Fibroblast of lung (primary cell): ENCODE measurements around the gene PATJ. TPM values are rescaled to one million over a fixed set of nuclear protein-coding genes. Genes with fewer than 3 reads are reported as not detected.

ENCODE experiments used
- DNase-seq, 2 donors: peaks; one replicate each; pipeline versions ENCODE4 v3.0.0 to v3.0.0-alpha.2; 2010; ENCODE audit warnings: low read depth in 2 of 2
- H2AFZ ChIP-seq: 2 replicates; pipeline ENCODE4 v1.5.1; 2012; ENCODE audit warnings: low read length, control low read depth, inconsistent platforms
- H3K27ac ChIP-seq: 2 replicates; pipeline ENCODE4 v1.5.1; 2011; ENCODE audit warnings: low read length, control low read depth; ENCODE audit not compliant: insufficient read depth
- H3K27me3 ChIP-seq: 2 replicates; pipeline ENCODE4 v1.5.1; 2011; ENCODE audit warnings: mild to moderate bottlenecking, low read length; ENCODE audit not compliant: control insufficient read depth, insufficient read depth
- H3K36me3 ChIP-seq: 2 replicates; pipeline ENCODE4 v1.5.1; 2011; ENCODE audit warnings: low read length; ENCODE audit not compliant: control insufficient read depth, insufficient read depth
- H3K4me1 ChIP-seq: 2 replicates; pipeline ENCODE4 v1.5.1; 2011; ENCODE audit warnings: low read length; ENCODE audit not compliant: control insufficient read depth, insufficient read depth; ENCODE audit errors: extremely low read depth
- H3K4me2 ChIP-seq: 2 replicates; pipeline ENCODE4 v1.5.1; 2011; ENCODE audit warnings: low read length, control low read depth; ENCODE audit not compliant: insufficient read depth; ENCODE audit errors: extremely low read depth
- H3K4me3 ChIP-seq, 4 experiments: fragments of 200-600 bp in 1 of 4; sonication (generic) in 1 of 4; replicated peaks in 1 of 4; 2 replicates each; pipeline ENCODE4 v1.5.1; 2011 to 2016; ENCODE audit warnings: low read length in 4 of 4, low read depth in 3 of 4, mild to moderate bottlenecking in 3 of 4, control low read depth in 2 of 4, inconsistent platforms in 1 of 4, mixed read lengths in 1 of 4; ENCODE audit not compliant: insufficient read depth in 1 of 4; ENCODE audit errors: control extremely low read depth in 1 of 4
- H3K79me2 ChIP-seq: 2 replicates; pipeline ENCODE4 v1.5.1; 2012; ENCODE audit warnings: mild to moderate bottlenecking, low read length, inconsistent platforms; ENCODE audit not compliant: control insufficient read depth, insufficient read depth
- H3K9ac ChIP-seq: 2 replicates; pipeline ENCODE4 v1.5.1; 2011; ENCODE audit warnings: mild to moderate bottlenecking, low read length, control low read depth; ENCODE audit not compliant: insufficient read depth
- H3K9me3 ChIP-seq: 2 replicates; pipeline ENCODE4 v1.5.1; 2012; ENCODE audit warnings: low read depth, low read length; ENCODE audit not compliant: control insufficient read depth, insufficient read depth
- H4K20me1 ChIP-seq: 2 replicates; pipeline ENCODE4 v1.5.1; 2011; ENCODE audit warnings: low read length; ENCODE audit not compliant: control insufficient read depth, insufficient read depth; ENCODE audit errors: extremely low read depth
- EZH2 ChIP-seq: IDR thresholded peaks from 2 replicates; pipeline ENCODE4 v1.5.1; 2012; ENCODE audit warnings: low read length, control low read depth, mild to moderate bottlenecking; ENCODE audit errors: missing control alignments
- polyA plus RNA-seq, 2 donors: library from polyadenylated mRNA; depleted of rRNA in 1 of 2; stranded (reverse) in 1 of 2; unstranded in 1 of 2; fragments of >200 nt; gene quantifications; 2 replicates each; pipeline ENCODE4 v1.2.1, GENCODE V29; 2011 to 2012; ENCODE audit warnings: missing spikeins in 1 of 2
- total RNA-seq: library from RNA; depleted of rRNA; stranded (reverse); fragments of >200 nt; gene quantifications from 2 replicates; pipeline ENCODE4 v1.2.1, GENCODE V29; 2014
- TF ChIP-seq, protein P1 (sequence below), 2 donors: IDR thresholded peaks in 1 of 2; conservative IDR thresholded peaks in 1 of 2; 1 replicate in 1 of 2; 2 replicates in 1 of 2; pipeline ENCODE4 v1.5.1; 2011 to 2012; ENCODE audit warnings: low read length in 2 of 2, control low read depth in 1 of 2, inconsistent platforms in 1 of 2, low read depth in 1 of 2, mild to moderate bottlenecking in 1 of 2

PATJ gene
- total and polyA plus RNA-seq, 2 donors (not counting 1 experiment from before 2014, with no cell fraction given): 2.5 to 12.4 TPM

DNA sequence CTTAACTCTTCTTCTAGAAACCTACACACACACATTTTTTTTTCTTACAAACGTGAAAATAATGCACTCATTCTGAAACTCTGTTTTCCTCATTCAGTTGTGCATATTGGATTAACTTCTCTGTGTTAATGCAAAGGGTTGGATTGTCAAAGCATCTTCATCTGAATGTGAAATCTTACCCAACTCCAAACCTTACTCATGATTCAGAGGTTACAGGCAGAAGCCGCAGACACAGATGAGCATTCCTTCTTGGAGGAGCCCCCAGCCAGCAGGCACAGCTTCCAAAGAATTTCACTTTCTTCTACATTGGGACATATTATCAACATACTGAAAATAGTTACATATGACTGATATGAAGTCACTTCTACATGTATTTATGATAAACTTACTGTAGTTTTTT lies 15.7 kb downstream of the PATJ start:
- Histone ChIP-seq H3K79me2 (no peaks in the 10 kb centered on the region), H3K36me3 (no peaks in the 10 kb centered on the region), H4K20me1 (no peaks in the 10 kb centered on the region), H3K27me3 (no peaks in the 10 kb centered on the region), H2AFZ (no peak overlapping the region), H3K4me3 (no peak overlapping the region), H3K9ac (no peak overlapping the region), H3K4me2 (no peak overlapping the region), H3K9me3 (no peaks in the 10 kb centered on the region), H3K4me1 (no peaks in the 10 kb centered on the region), H3K27ac (no peak overlapping the region)
- TF ChIP-seq, protein P1, sequence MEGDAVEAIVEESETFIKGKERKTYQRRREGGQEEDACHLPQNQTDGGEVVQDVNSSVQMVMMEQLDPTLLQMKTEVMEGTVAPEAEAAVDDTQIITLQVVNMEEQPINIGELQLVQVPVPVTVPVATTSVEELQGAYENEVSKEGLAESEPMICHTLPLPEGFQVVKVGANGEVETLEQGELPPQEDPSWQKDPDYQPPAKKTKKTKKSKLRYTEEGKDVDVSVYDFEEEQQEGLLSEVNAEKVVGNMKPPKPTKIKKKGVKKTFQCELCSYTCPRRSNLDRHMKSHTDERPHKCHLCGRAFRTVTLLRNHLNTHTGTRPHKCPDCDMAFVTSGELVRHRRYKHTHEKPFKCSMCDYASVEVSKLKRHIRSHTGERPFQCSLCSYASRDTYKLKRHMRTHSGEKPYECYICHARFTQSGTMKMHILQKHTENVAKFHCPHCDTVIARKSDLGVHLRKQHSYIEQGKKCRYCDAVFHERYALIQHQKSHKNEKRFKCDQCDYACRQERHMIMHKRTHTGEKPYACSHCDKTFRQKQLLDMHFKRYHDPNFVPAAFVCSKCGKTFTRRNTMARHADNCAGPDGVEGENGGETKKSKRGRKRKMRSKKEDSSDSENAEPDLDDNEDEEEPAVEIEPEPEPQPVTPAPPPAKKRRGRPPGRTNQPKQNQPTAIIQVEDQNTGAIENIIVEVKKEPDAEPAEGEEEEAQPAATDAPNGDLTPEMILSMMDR (conservative IDR thresholded peaks at IDR 0.05 in 1 of 2, IDR thresholded peaks at IDR 0.05 in 1 of 2; ENCODE audit: low read depth in 1 of 2, low read length in 2 of 2): no peak
- TF ChIP-seq EZH2: no peak
- DNase-seq: peak in 1 of 2 donors; percentile 77

DNA sequence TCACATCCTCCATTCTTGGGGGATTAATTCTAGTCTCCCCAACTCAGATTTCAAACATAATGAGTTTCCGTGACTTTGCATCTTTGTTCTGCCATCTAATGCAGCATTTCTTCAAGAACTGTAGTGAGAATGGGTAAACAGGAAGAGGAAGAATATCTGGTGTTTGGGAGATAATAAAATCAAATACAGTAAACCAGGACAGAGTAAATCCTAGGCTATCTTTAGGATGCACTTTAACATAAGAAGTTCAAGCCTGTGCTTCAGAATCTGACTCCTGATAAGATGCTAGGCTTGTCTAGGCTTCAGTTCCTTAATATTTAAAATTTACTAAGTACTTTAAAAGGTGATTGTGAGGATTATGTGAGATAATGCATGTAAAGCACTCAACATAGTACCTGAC lies 27.9 kb downstream of the PATJ start:
- Histone ChIP-seq H3K27me3 (no peaks in the 10 kb centered on the region), H3K9me3 (no peaks in the 10 kb centered on the region), H3K36me3 (no peaks in the 10 kb centered on the region), H3K4me1 (no peaks in the 10 kb centered on the region), H3K4me2 (no peak overlapping the region), H2AFZ (no peak overlapping the region), H4K20me1 (no peaks in the 10 kb centered on the region), H3K4me3 (no peak overlapping the region), H3K79me2 (no peaks in the 10 kb centered on the region), H3K27ac (no peak overlapping the region), H3K9ac (no peak overlapping the region)
- no peak for DNase-seq
- TF ChIP-seq, protein P1 (conservative IDR thresholded peaks at IDR 0.05 in 1 of 2, IDR thresholded peaks at IDR 0.05 in 1 of 2; ENCODE audit: low read depth in 1 of 2, low read length in 2 of 2): no peak
- no peak for TF ChIP-seq EZH2

DNA sequence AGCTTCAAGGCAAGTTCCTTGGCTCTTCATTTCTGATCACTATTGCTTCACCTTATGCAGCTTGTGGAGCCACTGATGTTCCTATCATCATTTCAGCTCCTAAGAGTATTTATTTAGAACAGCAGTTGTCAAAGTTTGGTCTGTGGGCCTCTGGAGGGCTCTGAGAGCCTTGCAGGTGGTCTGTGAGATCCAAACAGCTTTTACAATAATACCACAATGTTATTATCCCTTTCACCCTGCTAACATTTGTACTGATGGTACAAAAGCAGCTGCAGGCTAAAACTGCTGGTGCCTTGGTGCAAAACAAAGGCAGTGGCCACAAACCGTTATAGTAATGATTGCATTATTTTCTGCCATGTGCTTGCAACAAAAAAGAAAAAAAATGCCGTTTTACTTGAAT lies 33.8 kb downstream of the PATJ start:
- no peak overlapping the region for H2AFZ ChIP-seq

More for the DNA sequence above, 33.8 kb downstream of the PATJ start:
- Histone ChIP-seq H3K79me2 (no peaks in the 10 kb centered on the region), H3K27ac (no peak overlapping the region), H3K4me3 (no peak overlapping the region), H4K20me1 (no peaks in the 10 kb centered on the region), H3K9me3 (no peaks in the 10 kb centered on the region), H3K4me1 (no peaks in the 10 kb centered on the region), H3K36me3 (no peaks in the 10 kb centered on the region), H3K4me2 (no peak overlapping the region), H3K9ac (no peak overlapping the region), H3K27me3 (no peaks in the 10 kb centered on the region)
- TF ChIP-seq, protein P1 (conservative IDR thresholded peaks at IDR 0.05 in 1 of 2, IDR thresholded peaks at IDR 0.05 in 1 of 2; ENCODE audit: low read depth in 1 of 2, low read length in 2 of 2): no peak
- no peak for TF ChIP-seq EZH2
- DNase-seq: no peak
